Putamen (tissue), 1 donor: ENCODE results near the gene PGBD5.
"Not testable (repeated sequence)": the region's sequence is repeated elsewhere in the genome, so short reads cannot be mapped to it uniquely, and the experiment has no call there.

Source experiments
- DNase-seq: peaks from one replicate; pipeline ENCODE4 v3.0.0-alpha.2; 2016; ENCODE audit warnings: low spot score

The PGBD5 gene

GRCh38 chr1:230425252-230426091 lies 660 bp downstream of the PGBD5 start:
- DNase-seq = no peak

GRCh38 chr1:230424391-230425251 lies 1.5 kb downstream of the PGBD5 start:
- no peak for DNase-seq

GRCh38 chr1:230423951-230424350 lies 2.2 kb downstream of the PGBD5 start:
- DNase-seq = no peak

- no peak for DNase-seq
These were observed 2.9 kb downstream of the PGBD5 start for GRCh38 chr1:230423261-230423660.

GRCh38 chr1:230422221-230422981 lies 3.7 kb downstream of the PGBD5 start:
- no peak for DNase-seq

GRCh38 chr1:230421481-230421880 lies 4.7 kb downstream of the PGBD5 start:
- DNase-seq = no peak

GRCh38 chr1:230420372-230420771 lies 5.8 kb downstream of the PGBD5 start:
- DNase-seq = not testable (repeated sequence)

- DNase-seq = no peak
These were observed 9.7 kb downstream of the PGBD5 start for GRCh38 chr1:230416430-230416829.

GRCh38 chr1:230415405-230416132 lies 10.6 kb downstream of the PGBD5 start:
- DNase-seq = no peak

- DNase-seq = no peak
These were observed 11.4 kb downstream of the PGBD5 start for GRCh38 chr1:230414694-230415093.

GRCh38 chr1:230414102-230414501 lies 12.0 kb downstream of the PGBD5 start:
- DNase-seq = no peak

- DNase-seq = no peak
These were observed 13.1 kb downstream of the PGBD5 start for GRCh38 chr1:230413061-230413460.

GRCh38 chr1:230408971-230409370 lies 17.2 kb downstream of the PGBD5 start:
- DNase-seq = no peak

GRCh38 chr1:230407351-230407750 lies 18.8 kb downstream of the PGBD5 start:
- no peak for DNase-seq

- DNase-seq = not testable (repeated sequence)
These were observed 19.4 kb downstream of the PGBD5 start for GRCh38 chr1:230406727-230407126.

GRCh38 chr1:230403442-230403841 lies 22.7 kb downstream of the PGBD5 start:
- DNase-seq = no peak

- DNase-seq = no peak
These were observed 24.3 kb downstream of the PGBD5 start for GRCh38 chr1:230401763-230402294.

- DNase-seq = no peak
These were observed 25.0 kb downstream of the PGBD5 start for GRCh38 chr1:230401101-230401500.

- no peak for DNase-seq
These were observed 26.2 kb downstream of the PGBD5 start for GRCh38 chr1:230400007-230400344.

GRCh38 chr1:230399321-230400006 lies 26.7 kb downstream of the PGBD5 start:
- no peak for DNase-seq

GRCh38 chr1:230398856-230399255 lies 27.3 kb downstream of the PGBD5 start:
- no peak for DNase-seq
